K562 treated with DMSO at 1 percent for 4 hours (cell line): ENCODE data around the gene KIAA1755. TPM values are rescaled to one million over a fixed set of nuclear protein-coding genes. Genes with fewer than 3 reads are reported as not detected.

Experiments
- total RNA-seq: library from RNA; unstranded; fragments of 300-600 nt; gene quantifications from 2 replicates; pipeline ENCODE4 v1.2.3, GENCODE V29; 2022; ENCODE audit not compliant: insufficient read depth

The KIAA1755 gene, protein sequence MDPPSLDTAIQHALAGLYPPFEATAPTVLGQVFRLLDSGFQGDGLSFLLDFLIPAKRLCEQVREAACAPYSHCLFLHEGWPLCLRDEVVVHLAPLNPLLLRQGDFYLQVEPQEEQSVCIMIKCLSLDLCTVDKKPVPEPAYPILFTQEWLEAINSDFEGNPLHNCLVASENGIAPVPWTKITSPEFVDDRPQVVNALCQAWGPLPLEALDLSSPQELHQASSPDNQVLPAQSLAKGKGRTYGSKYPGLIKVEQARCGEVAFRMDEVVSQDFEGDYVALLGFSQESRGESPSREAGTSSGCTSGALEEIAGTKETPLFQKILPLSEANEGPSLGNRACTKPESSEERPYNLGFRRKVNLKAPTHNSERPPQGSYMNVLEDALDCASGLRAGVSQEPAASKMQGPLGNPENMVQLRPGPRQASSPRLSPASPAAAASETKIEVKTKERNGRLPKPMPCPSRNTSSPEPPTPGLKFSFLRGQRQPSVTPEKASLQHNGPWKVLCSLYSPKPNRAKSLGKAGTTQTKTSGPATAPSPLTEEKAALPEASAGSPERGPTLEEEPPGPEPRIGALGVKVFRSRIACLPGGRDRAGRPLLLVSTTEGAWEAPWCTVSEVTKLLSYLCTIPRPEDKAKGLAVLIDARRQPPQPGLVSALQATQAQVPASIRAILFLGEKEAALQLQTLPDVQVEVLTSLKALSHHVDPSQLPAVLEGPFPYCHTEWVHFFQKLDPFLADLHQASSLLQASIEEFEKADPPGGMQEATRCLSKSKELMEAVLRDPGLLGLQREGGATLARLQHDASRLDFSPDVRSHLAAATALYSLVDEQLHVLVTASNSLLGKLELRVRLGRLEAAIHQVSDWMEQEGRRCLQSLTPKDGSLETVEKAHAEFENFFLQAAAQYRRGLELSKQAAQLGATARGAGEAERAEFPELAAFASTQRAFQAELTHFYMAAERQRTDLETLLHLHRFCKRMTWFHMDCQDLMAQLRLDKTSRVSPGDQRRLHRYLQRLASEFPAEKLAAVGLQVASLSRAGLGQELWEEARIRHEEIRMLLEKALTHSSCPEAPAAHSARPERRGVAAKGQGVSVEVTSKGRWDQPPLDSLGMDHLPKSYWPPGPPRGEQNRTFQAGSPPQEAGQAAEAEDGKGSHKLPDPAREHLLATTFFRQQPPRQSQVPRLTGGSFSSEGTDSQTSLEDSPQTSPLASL
- total RNA-seq: not detected in 2 replicates

DNA sequence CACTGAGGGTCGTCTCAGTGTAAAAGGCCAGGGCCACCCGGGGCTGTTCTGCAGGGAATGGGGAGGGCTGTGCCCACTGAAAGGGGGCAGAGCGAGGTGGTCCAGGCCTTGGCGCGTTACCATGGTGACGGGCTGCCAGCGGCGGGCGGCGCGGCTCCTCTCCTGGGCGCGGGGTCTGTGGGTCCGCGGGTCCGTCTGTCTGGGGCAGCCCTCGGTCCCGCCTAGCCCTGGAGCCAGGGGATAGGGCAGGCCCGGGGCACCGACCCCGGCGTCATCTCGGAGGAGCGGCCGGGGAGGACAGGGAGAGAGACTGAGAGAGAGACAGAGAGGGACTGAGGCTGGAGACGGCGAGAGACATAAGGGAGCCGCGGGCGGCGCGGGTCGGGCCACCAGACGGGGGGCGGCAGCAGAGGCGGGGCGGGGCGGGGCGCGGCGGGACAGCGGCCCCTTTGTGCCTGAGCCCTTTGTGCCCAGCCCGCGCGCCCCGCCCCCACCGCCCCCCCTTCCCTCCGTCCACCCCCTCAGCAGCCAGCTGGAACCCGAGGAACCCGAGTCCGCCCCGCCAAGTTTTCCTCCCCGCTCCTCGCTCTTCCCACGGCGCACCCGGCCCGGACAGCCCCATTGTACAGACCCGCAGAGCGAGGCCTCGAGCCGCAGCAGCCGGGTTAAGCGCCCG is at the start of gene KIAA1755:
TSS of gene KIAA1755 (minus strand) at position 358 of the 676 bp plus-strand sequence. CDS start at position 123, 235 bp downstream.

DNA sequence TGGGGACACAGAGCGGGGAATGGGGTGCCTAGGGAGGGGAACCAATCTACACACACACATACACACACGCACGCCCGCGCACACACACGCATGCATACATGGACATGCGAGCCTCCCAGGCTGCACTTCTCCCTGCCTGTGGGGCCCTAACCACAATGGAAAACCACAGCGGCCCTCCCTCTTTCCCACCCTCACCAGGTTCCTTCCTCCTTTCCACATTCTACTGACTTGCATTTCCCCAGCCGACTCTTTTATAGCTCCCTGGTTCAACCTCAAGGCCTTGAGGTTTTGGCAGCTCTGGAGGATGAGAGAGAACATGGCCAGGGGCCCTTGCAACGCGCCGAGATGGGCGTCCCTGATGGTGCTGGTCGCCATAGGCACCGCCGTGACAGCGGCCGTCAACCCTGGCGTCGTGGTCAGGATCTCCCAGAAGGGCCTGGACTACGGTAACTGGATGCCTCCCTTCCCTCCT is 43.4 kb upstream of the KIAA1755 start, which contains the start of gene BPI:
TSS of gene BPI (plus strand) at position 249 of the 472 bp plus-strand sequence. CDS start at position 317, 68 bp downstream.

GRCh38 chr20:38165089-38165965 is 95.2 kb downstream of the KIAA1755 start, which contains the start of gene TGM2:
TSS of gene TGM2 (minus strand) at chr20:38165270. CDS start at chr20:38165198, 72 bp downstream.

Other genes with a start within 250 kb of the KIAA1755 start
- gene TTI1, start 227.3 kb downstream of the KIAA1755 start, total RNA-seq: 20.5 and 21.8 TPM in 2 replicates
- 12.8 and 16.1 TPM in 2 replicates for gene RPRD1B, start 227.0 kb downstream of the KIAA1755 start, total RNA-seq
- gene TGM2, start 95.5 kb downstream of the KIAA1755 start, total RNA-seq: 92.6 and 94.8 TPM in 2 replicates
- gene BPI, start 43.4 kb upstream of the KIAA1755 start, total RNA-seq: not detected in 2 replicates
- gene LBP, start 85.7 kb upstream of the KIAA1755 start, total RNA-seq: not detected in 2 replicates
- 26.4 and 39.9 TPM in 2 replicates for gene SNHG17, start 174.6 kb upstream of the KIAA1755 start, total RNA-seq
- 12.7 and 13.0 TPM in 2 replicates for gene RALGAPB, start 212.1 kb upstream of the KIAA1755 start, total RNA-seq